Gastroesophageal sphincter (tissue), 3 donors: Measurements from ENCODE around the gene SAP30L.

Source experiments
- CTCF ChIP-seq, 4 experiments: fragments of 200-600 bp in 2 of 4; fragments of 450-650 bp in 2 of 4; sonication (generic) in 1 of 4; IDR thresholded peaks; one replicate each; pipeline ENCODE4 v1.5.1; 2017 to 2019; ENCODE audit warnings: antibody characterized with exemption in 4 of 4, mild to moderate bottlenecking in 2 of 4, moderate library complexity in 2 of 4
- EP300 ChIP-seq: sonication (generic); formaldehyde crosslinking; IDR thresholded peaks from one replicate; pipeline ENCODE4 v1.6.1; 2017; ENCODE audit warnings: antibody characterized with exemption, mild to moderate bottlenecking
- POLR2AphosphoS5 ChIP-seq: sonication (generic); formaldehyde crosslinking; IDR thresholded peaks from one replicate; pipeline ENCODE4 v1.6.1; 2017; ENCODE audit warnings: antibody characterized with exemption

DNA sequence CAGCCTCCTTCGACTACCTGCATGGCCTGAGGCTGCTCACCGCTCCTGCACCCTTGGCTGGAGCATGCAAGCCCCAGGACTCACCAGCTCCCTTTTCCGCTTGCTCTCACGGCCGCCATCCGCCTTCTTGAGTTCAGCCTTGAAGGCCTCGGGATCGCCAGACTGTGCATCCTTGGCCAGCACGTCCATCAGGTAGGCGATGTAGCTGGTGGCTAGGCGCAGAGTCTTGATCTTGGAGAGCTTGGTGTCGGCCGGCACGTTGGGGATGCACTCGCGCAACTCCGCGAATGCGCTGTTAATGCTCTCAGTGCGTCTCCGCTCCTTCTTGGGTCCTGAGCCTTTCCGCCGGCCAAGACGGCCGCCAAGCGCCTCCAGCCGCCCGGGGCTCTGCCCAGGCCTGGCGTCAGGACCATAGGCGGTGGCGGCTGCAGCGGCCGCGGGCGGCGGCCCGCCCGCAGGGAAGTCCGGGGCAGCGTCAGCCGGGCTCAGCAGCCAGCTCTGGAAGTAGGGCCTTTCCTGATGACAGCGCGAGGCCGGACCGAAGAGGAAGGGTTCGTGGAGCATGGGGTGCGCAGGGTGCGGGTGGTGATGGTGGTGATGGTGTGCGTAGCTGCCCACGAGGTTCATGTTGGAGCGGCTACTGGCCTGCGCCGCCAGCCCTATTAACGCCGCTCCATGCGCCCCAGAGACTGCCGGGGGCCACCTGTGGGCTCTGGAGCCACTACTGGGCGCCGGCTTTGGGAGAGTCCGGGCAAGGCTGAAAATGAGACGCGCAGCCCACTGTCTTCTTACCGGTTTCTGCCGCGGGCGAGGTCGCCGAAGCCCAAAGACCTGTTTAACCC, 31.8 kb downstream of the SAP30L start:
- TF ChIP-seq EP300 (no peak), CTCF (IDR thresholded peaks at IDR 0.05) (no peak), POLR2AphosphoS5 (no peak)
